HEK293 (cell line): Measurements from ENCODE around the gene CCDC187.
A peak's percentile ranks its signal among the peaks of the same experiment; 100 is the strongest.

Experiments used
- CTCF ChIA-PET: fragments of 350-600 bp; formaldehyde crosslinking; extraction: SDS; loops from one replicate; lab custom pipeline; 2021; ENCODE audit warnings: antibody characterized with exemption; lab: Yijun Ruan, JAX
- POLR2A ChIA-PET: fragments of 300-600 bp; formaldehyde crosslinking; extraction: SDS; loops from one replicate; lab custom pipeline; 2020; ENCODE audit warnings: antibody characterized with exemption, inconsistent platforms; lab: Yijun Ruan, JAX
- H3K27ac ChIP-seq: fragments of 200-500 bp; sonication (Bioruptor generic); 2 replicates; pipeline ENCODE4 v1.5.1; 2014; ENCODE audit warnings: low read depth, low read length, control low read depth, inconsistent platforms; ENCODE audit errors: extremely low read depth
- H3K36me3 ChIP-seq, 2 experiments: fragments of 200-500 bp in 1 of 2; sonication (Bioruptor generic) in 1 of 2; 1 replicate in 1 of 2; 2 replicates in 1 of 2; pipeline ENCODE4 v1.5.1; 2014 to 2017; ENCODE audit warnings: inconsistent platforms in 2 of 2, low read length in 2 of 2; ENCODE audit not compliant: control insufficient read depth in 2 of 2, insufficient read depth in 1 of 2
- H3K4me1 ChIP-seq: fragments of 200-500 bp; sonication (Bioruptor generic); 2 replicates; pipeline ENCODE4 v1.5.1; 2014; ENCODE audit warnings: mild to moderate bottlenecking, low read length, inconsistent platforms; ENCODE audit not compliant: control insufficient read depth, insufficient read depth
- H3K4me3 ChIP-seq: 2 replicates; pipeline ENCODE4 v1.5.1; 2011; ENCODE audit warnings: low read depth, mild to moderate bottlenecking, control low read depth, low read length, moderate library complexity
- H3K9me3 ChIP-seq: fragments of 200-500 bp; sonication (Bioruptor generic); 2 replicates; pipeline ENCODE4 v1.5.1; 2014; ENCODE audit warnings: low read depth, low read length, inconsistent platforms; ENCODE audit not compliant: control insufficient read depth, insufficient read depth
- GLIS2 ChIP-seq: fragments of 450-650 bp; formaldehyde crosslinking; IDR thresholded peaks from 2 replicates; pipeline ENCODE4 v1.5.1; 2016; ENCODE audit warnings: missing biosample characterization, missing genetic modification characterization
- RBAK ChIP-seq: fragments of 450-650 bp; formaldehyde crosslinking; IDR thresholded peaks from 2 replicates; pipeline ENCODE4 v1.5.1; 2016; ENCODE audit warnings: missing biosample characterization, missing genetic modification characterization
- SALL2 ChIP-seq: fragments of 450-650 bp; formaldehyde crosslinking; IDR thresholded peaks from 2 replicates; pipeline ENCODE4 v1.5.0; 2017; ENCODE audit warnings: missing biosample characterization, mild to moderate bottlenecking, missing genetic modification characterization, borderline replicate concordance
- SCRT2 ChIP-seq: fragments of 450-650 bp; formaldehyde crosslinking; IDR thresholded peaks from 2 replicates; pipeline ENCODE4 v1.5.1; 2016; ENCODE audit warnings: missing biosample characterization, missing genetic modification characterization
- SETDB1 ChIP-seq: IDR thresholded peaks from one replicate; pipeline ENCODE4 v1.6.1; 2017; ENCODE audit warnings: mild to moderate bottlenecking, low read length, moderate library complexity, mixed read lengths; ENCODE audit not compliant: insufficient read length
- TCF7L2 ChIP-seq: IDR thresholded peaks from 2 replicates; pipeline ENCODE4 v1.6.1; 2011; ENCODE audit warnings: low read depth, mild to moderate bottlenecking, inconsistent platforms, low read length, moderate library complexity, borderline replicate concordance
- WT1 ChIP-seq: fragments of 450-650 bp; formaldehyde crosslinking; IDR thresholded peaks from 2 replicates; pipeline ENCODE4 v1.5.1; 2016; ENCODE audit warnings: missing biosample characterization, missing genetic modification characterization
- ZNF112 ChIP-seq: fragments of 450-650 bp; formaldehyde crosslinking; IDR thresholded peaks from 2 replicates; pipeline ENCODE4 v1.5.0; 2017; ENCODE audit warnings: missing biosample characterization, missing genetic modification characterization
- ZNF146 ChIP-seq: fragments of 450-650 bp; formaldehyde crosslinking; IDR thresholded peaks from 2 replicates; pipeline ENCODE4 v1.5.1; 2016; ENCODE audit warnings: missing biosample characterization, missing genetic modification characterization
- ZNF155 ChIP-seq: fragments of 450-650 bp; formaldehyde crosslinking; IDR thresholded peaks from 2 replicates; pipeline ENCODE4 v1.5.1; 2016; ENCODE audit warnings: missing biosample characterization, missing genetic modification characterization
- ZNF157 ChIP-seq: fragments of 450-650 bp; formaldehyde crosslinking; IDR thresholded peaks from 2 replicates; pipeline ENCODE4 v1.5.1; 2016; ENCODE audit warnings: missing biosample characterization, missing genetic modification characterization
- ZNF266 ChIP-seq: fragments of 450-650 bp; formaldehyde crosslinking; IDR thresholded peaks from 2 replicates; pipeline ENCODE4 v1.5.1; 2016; ENCODE audit warnings: missing biosample characterization, missing genetic modification characterization, low read depth
- ZNF555 ChIP-seq: fragments of 450-650 bp; formaldehyde crosslinking; conservative IDR thresholded peaks from 2 replicates; pipeline ENCODE4 v1.5.1; 2017; ENCODE audit warnings: missing biosample characterization, mild to moderate bottlenecking, missing genetic modification characterization, inconsistent platforms
- ZNF600 ChIP-seq: fragments of 450-650 bp; formaldehyde crosslinking; IDR thresholded peaks from 2 replicates; pipeline ENCODE4 v1.5.1; 2016; ENCODE audit warnings: missing biosample characterization, missing genetic modification characterization
- ZNF660 ChIP-seq: fragments of 450-650 bp; IDR thresholded peaks from 2 replicates; pipeline ENCODE4 v1.5.1; 2018; ENCODE audit warnings: missing biosample characterization, mild to moderate bottlenecking, missing genetic modification characterization
- ZNF664 ChIP-seq: fragments of 450-650 bp; formaldehyde crosslinking; IDR thresholded peaks from 2 replicates; pipeline ENCODE4 v1.5.1; 2016; ENCODE audit warnings: missing biosample characterization, missing genetic modification characterization
- ZNF776 ChIP-seq: fragments of 450-650 bp; formaldehyde crosslinking; IDR thresholded peaks from 2 replicates; pipeline ENCODE4 v1.5.0; 2017; ENCODE audit warnings: missing biosample characterization, missing genetic modification characterization, borderline replicate concordance
- ZNF837 ChIP-seq: fragments of 450-650 bp; formaldehyde crosslinking; IDR thresholded peaks from 2 replicates; pipeline ENCODE4 v1.5.1; 2016; ENCODE audit warnings: missing biosample characterization, missing genetic modification characterization
- ZSCAN30 ChIP-seq: fragments of 450-650 bp; IDR thresholded peaks from 2 replicates; pipeline ENCODE4 v1.5.1; 2018; ENCODE audit warnings: missing biosample characterization, mild to moderate bottlenecking, missing genetic modification characterization, moderate library complexity
- TF ChIP-seq, protein P1 (sequence below): fragments of 450-650 bp; formaldehyde crosslinking; IDR thresholded peaks from 2 replicates; pipeline ENCODE4 v1.5.1; 2016; ENCODE audit warnings: missing biosample characterization, missing genetic modification characterization
- TF ChIP-seq, protein P2 (sequence below): fragments of 450-650 bp; formaldehyde crosslinking; IDR thresholded peaks from 2 replicates; pipeline ENCODE4 v1.5.1; 2016; ENCODE audit warnings: missing biosample characterization, missing genetic modification characterization
- TF ChIP-seq, protein P3 (sequence below): fragments of 450-650 bp; formaldehyde crosslinking; conservative IDR thresholded peaks from 2 replicates; pipeline ENCODE4 v1.5.1; 2016; ENCODE audit warnings: low read depth, missing biosample characterization, missing genetic modification characterization
- TF ChIP-seq, protein P4 (sequence below): fragments of 450-650 bp; formaldehyde crosslinking; IDR thresholded peaks from 2 replicates; pipeline ENCODE4 v1.5.1; 2016; ENCODE audit warnings: missing biosample characterization, missing genetic modification characterization

Gene CCDC187

DNA sequence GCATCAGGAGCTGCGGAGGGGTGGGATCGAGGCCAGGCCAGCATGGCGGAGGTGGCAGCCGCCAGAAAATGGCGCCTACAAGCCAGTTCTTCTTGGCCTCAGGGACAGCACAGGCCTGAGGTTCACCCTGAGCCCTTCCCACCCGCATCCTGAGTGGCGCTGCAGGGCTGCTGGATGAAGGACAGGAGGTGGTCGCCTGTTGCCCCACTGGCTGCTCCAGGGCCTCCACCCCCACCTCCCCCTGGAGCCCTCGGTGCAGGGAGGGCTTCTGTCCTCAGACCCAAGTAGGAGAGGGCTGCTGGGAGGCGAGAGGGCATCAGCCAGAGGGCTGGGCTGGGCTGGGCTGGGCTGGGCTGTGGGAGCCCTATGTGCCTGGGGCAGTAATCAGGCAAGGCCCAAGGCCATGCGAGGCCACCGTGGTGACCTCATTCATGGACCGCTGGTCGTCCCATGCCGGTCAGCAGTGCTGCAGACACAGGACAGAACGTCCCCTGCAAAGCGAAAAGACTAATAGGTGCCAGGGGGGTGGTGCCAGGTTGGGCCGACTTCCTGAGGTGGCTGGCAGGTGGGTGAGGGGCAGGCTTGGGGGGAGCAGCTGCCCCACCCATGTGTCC, 37.3 kb upstream of the CCDC187 start:
- CTCF ChIA-PET, result interaction anchor here (2.1 to 2.2 kb wide), 2 partner anchors 11 to 28 kb away, joined by 7 to 23 read pairs; no protein-coding TSS in a partner anchor
- POLR2A ChIA-PET, result interaction anchor here (1.2 kb wide), 1 partner anchor 22 kb away, joined by 6 read pairs; no protein-coding TSS in a partner anchor
- H3K27ac ChIP-seq, result no peak overlapping the region

More for the DNA sequence above, 37.3 kb upstream of the CCDC187 start:
- Histone ChIP-seq H3K36me3 (peaks cover 0 to 56% of the 10 kb centered on the region in 2 experiments; a peak in 1 of 3 replicates), H3K4me1 (no peaks in the 10 kb centered on the region), H3K4me3 (no peak overlapping the region), H3K9me3 (no peaks in the 10 kb centered on the region)
- TF ChIP-seq ZNF600 (tag by site-specific recombination), result no peak
- no peak for TF ChIP-seq ZNF555
- no peak for TF ChIP-seq WT1
- TF ChIP-seq ZNF776, result no peak
- no peak for TF ChIP-seq ZNF664
- TF ChIP-seq ZNF266, result no peak
- TF ChIP-seq RBAK, result no peak
- TF ChIP-seq ZNF112 (tag by site-specific recombination), result no peak
- TF ChIP-seq SETDB1, result no peak
- TF ChIP-seq, protein P1, sequence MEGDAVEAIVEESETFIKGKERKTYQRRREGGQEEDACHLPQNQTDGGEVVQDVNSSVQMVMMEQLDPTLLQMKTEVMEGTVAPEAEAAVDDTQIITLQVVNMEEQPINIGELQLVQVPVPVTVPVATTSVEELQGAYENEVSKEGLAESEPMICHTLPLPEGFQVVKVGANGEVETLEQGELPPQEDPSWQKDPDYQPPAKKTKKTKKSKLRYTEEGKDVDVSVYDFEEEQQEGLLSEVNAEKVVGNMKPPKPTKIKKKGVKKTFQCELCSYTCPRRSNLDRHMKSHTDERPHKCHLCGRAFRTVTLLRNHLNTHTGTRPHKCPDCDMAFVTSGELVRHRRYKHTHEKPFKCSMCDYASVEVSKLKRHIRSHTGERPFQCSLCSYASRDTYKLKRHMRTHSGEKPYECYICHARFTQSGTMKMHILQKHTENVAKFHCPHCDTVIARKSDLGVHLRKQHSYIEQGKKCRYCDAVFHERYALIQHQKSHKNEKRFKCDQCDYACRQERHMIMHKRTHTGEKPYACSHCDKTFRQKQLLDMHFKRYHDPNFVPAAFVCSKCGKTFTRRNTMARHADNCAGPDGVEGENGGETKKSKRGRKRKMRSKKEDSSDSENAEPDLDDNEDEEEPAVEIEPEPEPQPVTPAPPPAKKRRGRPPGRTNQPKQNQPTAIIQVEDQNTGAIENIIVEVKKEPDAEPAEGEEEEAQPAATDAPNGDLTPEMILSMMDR (tag by site-specific recombination), result no peak
- TF ChIP-seq ZNF146 (tag by site-specific recombination), result no peak
- 0 out of 2 replicates have a peak, but pooled peaks have one; percentile 21 for TF ChIP-seq SCRT2 (tag by site-specific recombination)
- no peak for TF ChIP-seq ZNF837 (tag by site-specific recombination)
- TF ChIP-seq ZNF155, result no peak
- TF ChIP-seq ZNF157 (tag by site-specific recombination), result no peak
- TF ChIP-seq TCF7L2, result no peak
- TF ChIP-seq, protein P2, sequence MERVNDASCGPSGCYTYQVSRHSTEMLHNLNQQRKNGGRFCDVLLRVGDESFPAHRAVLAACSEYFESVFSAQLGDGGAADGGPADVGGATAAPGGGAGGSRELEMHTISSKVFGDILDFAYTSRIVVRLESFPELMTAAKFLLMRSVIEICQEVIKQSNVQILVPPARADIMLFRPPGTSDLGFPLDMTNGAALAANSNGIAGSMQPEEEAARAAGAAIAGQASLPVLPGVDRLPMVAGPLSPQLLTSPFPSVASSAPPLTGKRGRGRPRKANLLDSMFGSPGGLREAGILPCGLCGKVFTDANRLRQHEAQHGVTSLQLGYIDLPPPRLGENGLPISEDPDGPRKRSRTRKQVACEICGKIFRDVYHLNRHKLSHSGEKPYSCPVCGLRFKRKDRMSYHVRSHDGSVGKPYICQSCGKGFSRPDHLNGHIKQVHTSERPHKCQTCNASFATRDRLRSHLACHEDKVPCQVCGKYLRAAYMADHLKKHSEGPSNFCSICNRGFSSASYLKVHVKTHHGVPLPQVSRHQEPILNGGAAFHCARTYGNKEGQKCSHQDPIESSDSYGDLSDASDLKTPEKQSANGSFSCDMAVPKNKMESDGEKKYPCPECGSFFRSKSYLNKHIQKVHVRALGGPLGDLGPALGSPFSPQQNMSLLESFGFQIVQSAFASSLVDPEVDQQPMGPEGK (tag by site-specific recombination), result 0 out of 2 replicates have a peak, but pooled peaks have one; percentile 12
- TF ChIP-seq ZNF660, result no peak
- TF ChIP-seq, protein P3, sequence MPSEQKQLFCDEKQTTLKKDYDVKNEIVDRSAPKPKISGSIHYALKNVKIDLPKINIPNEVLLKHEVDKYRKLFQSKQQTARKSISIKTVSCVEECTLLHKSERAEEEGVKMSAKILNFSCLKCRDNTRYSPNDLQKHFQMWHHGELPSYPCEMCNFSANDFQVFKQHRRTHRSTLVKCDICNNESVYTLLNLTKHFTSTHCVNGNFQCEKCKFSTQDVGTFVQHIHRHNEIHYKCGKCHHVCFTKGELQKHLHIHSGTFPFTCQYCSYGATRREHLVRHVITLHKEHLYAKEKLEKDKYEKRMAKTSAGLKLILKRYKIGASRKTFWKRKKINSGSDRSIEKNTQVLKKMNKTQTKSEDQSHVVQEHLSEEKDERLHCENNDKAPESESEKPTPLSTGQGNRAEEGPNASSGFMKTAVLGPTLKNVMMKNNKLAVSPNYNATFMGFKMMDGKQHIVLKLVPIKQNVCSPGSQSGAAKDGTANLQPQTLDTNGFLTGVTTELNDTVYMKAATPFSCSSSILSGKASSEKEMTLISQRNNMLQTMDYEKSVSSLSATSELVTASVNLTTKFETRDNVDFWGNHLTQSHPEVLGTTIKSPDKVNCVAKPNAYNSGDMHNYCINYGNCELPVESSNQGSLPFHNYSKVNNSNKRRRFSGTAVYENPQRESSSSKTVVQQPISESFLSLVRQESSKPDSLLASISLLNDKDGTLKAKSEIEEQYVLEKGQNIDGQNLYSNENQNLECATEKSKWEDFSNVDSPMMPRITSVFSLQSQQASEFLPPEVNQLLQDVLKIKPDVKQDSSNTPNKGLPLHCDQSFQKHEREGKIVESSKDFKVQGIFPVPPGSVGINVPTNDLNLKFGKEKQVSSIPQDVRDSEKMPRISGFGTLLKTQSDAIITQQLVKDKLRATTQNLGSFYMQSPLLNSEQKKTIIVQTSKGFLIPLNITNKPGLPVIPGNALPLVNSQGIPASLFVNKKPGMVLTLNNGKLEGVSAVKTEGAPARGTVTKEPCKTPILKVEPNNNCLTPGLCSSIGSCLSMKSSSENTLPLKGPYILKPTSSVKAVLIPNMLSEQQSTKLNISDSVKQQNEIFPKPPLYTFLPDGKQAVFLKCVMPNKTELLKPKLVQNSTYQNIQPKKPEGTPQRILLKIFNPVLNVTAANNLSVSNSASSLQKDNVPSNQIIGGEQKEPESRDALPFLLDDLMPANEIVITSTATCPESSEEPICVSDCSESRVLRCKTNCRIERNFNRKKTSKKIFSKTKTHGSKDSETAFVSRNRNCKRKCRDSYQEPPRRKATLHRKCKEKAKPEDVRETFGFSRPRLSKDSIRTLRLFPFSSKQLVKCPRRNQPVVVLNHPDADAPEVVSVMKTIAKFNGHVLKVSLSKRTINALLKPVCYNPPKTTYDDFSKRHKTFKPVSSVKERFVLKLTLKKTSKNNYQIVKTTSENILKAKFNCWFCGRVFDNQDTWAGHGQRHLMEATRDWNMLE (tag by site-specific recombination), result no peak
- no peak for TF ChIP-seq SALL2 (tag by site-specific recombination)
- no peak for TF ChIP-seq ZSCAN30 (tag by site-specific recombination)
- TF ChIP-seq GLIS2, result peak; percentile 26; the same call in 1 of the 2 replicates
- TF ChIP-seq, protein P4, sequence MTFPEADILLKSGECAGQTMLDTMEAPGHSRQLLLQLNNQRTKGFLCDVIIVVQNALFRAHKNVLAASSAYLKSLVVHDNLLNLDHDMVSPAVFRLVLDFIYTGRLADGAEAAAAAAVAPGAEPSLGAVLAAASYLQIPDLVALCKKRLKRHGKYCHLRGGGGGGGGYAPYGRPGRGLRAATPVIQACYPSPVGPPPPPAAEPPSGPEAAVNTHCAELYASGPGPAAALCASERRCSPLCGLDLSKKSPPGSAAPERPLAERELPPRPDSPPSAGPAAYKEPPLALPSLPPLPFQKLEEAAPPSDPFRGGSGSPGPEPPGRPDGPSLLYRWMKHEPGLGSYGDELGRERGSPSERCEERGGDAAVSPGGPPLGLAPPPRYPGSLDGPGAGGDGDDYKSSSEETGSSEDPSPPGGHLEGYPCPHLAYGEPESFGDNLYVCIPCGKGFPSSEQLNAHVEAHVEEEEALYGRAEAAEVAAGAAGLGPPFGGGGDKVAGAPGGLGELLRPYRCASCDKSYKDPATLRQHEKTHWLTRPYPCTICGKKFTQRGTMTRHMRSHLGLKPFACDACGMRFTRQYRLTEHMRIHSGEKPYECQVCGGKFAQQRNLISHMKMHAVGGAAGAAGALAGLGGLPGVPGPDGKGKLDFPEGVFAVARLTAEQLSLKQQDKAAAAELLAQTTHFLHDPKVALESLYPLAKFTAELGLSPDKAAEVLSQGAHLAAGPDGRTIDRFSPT, result peak; percentile 52; the same call in 1 of the 2 replicates
